RCC 7860 (cell line): ENCODE measurements around the gene WDR88.
"Not testable (repeated sequence)": the region's sequence is repeated elsewhere in the genome, so short reads cannot be mapped to it uniquely, and the experiment has no call there.

Experiments
- DNase-seq: peaks from one replicate; pipeline ENCODE4 v3.0.0-alpha.2; 2015; ENCODE audit warnings: low spot score
- FAIRE-seq: peaks from 2 replicates; lab custom pipeline; 2012; peaks lifted over from hg19 to GRCh38; lab: Jason Lieb, UNC

WDR88 gene

DNA sequence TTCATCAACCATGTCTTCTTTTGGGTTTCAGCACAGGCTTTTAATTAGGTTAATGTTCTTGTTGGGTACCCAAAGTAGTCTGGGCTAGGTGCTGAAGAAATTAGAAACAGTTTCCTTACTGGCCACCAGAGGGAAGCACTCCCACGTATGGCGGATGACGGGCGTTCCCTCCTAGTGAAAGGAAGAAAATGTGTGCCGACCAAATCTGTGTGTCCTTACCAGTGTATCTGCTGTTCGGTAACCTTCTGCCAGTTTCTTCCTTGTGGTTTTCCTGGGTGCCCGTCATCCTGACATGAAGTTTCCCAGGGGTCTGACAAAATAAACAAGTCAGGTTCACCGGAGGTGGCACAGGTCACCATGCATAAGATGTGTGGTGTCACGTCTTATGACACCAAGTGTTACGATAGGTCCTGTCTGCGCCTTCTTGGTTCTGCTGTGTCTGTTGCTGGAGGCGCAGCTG lies 6.0 kb upstream of the WDR88 start:
- DNase-seq (peak; percentile 24), FAIRE-seq (no peak)

DNA sequence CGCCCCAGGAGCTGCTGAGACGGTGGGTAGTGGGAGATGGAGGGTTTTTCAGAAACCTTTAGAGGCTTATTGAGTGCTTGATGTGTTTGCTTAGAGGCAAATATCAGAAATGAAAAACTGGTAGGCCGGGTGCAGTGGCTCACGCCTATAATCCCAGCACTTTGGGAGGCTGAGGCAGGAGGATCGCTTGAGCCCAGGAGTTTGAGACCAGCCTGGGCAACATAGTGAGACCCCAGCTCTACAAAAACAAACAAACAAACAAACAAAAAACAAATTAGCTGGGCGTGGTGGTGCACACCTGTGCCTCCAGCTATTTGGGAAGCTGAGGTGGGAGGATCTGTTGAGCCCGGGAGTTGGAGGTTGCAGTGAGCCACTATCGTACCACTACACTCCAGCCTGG lies 5.2 kb upstream of the WDR88 start:
- DNase-seq, FAIRE-seq: not testable (repeated sequence)

DNA sequence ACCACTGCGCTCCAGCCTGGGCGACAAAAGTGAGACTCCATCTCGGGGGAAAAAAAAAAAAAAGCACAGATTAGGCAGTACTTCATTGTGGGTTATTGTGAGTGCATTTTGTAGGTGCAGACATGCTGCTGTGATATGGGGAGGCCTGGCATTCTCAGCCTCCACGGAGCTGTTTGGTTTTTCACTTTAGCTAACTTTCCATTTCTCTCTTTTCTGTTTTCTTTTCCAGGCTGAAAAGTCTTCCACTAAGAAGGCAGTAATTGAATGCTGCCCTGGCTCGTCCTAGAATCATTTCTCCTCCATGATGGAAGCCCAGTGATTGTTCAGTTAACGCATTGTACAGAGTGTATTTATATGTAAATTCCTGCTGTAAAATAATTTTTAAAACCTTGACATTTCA lies 2.0 kb upstream of the WDR88 start:
- no peak for FAIRE-seq
- no peak for DNase-seq

DNA sequence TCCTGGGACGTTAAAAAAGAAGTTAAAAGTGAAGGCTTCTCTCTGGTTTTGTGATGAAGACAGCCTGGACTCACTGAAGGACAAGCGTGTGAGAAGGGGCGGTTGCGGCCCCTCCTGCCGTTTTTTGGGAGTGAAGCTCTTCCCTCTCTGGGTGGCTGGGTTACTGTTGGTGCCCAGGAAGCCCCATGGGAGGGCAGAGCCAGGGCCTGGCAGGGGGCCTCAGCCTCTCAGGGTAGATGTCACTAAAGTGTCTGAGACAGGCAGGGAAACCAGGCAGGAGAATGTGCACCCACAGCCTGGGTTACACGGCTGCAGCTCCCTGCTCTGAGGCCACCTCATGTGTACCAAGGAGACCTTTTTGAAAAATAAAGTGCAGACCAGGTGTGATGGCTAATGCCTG lies 1.5 kb upstream of the WDR88 start:
- FAIRE-seq = no peak
- DNase-seq = no peak

DNA sequence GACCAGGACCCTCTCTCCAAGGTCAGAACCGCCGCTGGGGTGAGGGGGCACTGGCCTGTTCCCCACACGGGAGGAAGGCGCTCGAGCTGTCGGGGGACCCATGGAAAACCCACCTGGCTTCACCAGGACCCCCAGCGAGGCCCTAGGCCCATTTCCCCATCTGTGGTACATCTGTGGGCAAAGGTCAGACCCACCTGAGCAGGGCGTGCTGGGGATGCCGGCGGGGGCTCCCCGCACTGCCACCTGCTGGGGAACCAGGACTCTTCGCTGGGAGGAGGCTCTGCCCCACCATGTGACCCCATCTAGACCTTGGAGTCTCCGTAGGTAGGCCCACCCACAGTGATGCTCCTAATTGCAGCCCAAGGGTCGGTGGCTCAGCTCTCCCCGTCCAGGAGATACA lies 511 bp downstream of the WDR88 start:
- DNase-seq = no peak
- FAIRE-seq = no peak

DNA sequence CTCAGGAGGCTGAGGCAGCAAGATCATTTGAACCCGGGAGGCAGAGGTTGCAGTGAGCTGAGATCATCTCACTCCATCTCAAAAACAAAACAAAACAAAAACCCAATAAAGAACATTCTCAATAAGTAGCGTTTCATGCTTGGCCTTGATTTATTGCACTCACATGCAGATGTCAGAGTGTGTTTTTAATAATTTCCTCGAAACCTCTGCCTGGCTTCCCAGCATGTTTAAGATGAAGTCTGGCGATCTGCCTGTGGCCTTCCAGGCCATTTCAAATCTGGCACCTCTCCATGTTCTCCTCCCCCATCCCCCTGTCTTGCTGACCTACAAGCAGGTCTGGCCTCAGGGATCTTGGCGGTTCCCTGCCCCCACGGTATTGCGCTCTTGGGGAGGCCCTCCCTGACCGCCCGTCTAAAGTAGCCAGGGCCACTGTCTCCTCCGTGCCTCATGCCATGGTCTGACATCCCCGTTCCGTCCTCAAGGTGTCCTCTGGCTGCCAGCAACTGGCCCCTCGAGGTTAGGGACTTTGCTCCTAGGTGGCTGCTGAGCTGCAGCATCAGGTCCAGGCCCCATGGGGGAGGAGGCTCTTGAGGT lies 1.6 kb downstream of the WDR88 start:
- FAIRE-seq (no peak), DNase-seq (no peak)

DNA sequence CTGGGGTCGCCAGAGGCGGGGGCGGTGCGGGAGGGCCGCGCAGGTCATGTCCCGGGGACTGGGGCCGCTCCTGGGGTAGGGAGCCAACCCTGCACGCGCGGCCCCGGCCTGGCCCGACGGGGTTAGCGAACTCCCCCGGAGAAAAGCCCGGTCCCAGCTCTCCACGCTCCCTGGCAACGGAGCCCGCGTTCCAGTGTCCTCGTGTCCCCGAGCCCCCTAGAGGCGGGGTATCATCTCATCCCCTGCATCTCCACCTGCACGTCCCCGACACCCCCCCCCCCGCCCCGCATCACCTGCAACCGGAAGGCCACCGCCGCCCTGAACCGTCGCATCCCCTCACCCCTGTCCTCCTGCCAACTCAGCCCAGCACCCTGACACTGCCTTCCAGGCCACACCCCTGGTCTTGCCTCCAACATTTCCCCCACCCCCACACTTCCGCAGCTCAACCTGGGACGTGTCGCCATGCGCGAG lies 2.7 kb downstream of the WDR88 start:
- FAIRE-seq = no peak
- DNase-seq = no peak

DNA sequence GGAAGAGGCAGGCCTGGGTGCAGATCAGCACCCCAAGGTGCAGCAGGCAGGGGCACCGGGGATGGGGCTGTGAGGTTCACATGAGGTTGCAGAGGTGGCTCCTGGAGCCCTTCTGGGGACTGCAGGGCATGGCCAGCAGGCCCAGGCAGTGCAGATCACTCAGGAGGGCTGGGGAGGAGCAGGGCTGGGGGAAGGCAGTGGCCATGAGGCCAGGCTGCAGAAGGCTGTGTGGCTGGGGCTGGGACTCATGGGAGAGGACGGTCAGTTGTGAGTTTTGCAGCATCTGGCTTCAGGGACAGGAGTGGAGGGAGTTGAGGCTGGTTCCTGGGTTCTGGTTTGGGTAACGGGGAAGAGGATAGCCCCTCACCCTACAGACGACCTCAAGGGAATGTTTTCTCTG lies 7.3 kb downstream of the WDR88 start:
- FAIRE-seq (no peak), DNase-seq (no peak)

DNA sequence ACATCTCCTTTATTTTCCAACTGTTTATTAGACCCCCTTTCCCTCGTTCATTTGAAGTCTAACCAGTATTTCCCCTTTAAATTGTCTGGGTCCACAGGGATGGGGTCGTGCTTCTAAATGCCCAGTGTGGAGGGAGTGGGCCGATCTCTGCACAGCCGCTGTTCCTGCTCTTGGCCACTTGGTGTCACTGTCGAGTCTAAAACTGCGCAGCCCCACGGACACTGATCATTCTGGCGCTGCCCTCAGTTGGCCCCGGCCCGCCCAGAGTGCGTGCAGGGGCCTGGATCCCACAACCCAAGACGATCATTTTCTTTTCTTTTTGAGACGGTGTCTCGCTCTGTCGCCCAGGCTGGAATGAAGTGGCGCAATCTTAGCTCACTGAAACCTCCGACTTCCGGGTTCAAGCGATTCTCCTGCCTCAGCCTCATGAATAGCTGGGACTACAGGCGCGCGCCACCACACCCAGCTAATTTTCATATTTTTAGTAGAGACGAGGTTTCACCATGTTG lies 12.0 kb downstream of the WDR88 start:
- FAIRE-seq (no peak), DNase-seq (peak; percentile 35)

DNA sequence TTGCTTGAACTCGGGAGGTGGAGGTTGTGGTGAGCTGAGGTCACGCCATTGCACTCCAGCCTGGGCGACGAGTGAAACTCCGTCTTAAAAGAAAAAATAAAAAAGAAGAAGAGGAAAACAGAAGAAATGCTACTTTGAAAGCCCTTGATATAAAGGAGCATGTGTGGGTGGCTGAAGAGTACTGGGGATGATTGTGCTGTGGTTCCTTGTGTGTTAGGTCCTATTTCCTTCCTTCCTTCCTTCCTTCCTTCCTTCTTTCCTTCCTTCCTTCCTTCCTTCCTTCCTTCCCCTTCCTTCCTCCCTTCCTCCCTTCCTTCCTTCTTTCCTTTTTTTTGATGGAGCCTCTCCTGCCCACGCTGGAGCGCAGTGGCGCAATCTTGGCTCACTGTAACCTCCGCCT lies 14.3 kb downstream of the WDR88 start:
- DNase-seq = no peak

DNA sequence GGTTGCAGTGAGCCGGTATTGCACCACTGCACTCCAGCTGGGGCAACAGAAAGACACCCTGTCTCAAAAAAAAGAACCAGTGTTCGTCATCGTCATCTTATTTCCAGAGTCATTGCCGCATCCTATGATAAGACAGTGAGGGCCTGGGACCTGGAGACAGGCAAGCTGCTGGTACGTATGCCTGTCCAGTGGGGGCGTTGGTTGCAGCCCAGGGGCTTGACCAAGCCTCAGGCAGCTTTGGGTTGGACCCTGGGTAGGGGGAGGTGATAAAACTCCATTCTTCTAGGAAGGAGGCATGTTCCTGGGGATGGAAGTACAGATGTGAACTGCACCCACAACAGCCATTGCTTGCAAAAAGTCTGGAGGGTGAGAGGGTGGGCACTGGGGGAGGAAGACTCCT lies 15.6 kb downstream of the WDR88 start:
- FAIRE-seq (no peak), DNase-seq (no peak)

More for the DNA sequence above, 14.3 kb downstream of the WDR88 start:
- FAIRE-seq = no peak

DNA sequence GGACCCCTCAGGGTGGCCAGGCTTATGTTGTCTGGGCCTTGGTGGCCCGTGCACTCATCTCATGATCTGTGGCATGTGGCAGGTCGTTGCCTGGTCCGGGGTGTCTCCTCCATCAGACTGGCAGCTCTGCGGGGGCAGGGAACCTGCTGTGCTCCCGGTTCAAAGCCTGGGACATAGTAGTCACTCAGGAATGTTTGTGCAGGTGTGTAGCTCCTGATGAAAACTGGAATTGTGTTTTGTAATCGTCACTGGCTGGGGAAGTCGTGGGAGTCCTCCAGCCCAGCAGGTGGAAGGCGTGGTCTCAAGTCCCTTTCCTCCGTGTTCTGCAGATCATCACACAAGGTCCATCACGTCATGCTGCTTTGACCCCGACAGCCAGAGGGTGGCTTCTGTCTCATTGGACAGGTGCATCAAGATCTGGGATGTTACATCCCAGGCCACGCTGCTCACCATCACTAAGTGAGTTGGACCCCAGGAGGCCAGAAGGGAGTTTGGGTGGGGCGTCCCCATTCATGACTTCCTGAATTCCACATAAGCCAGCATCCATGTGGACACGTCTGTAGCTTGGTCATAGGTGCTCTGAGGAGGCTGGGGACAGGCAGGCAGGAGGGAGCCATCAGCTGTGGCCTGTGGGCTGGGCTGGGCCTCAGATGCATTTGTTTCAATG lies 19.1 kb downstream of the WDR88 start:
- FAIRE-seq (no peak), DNase-seq (no peak)

DNA sequence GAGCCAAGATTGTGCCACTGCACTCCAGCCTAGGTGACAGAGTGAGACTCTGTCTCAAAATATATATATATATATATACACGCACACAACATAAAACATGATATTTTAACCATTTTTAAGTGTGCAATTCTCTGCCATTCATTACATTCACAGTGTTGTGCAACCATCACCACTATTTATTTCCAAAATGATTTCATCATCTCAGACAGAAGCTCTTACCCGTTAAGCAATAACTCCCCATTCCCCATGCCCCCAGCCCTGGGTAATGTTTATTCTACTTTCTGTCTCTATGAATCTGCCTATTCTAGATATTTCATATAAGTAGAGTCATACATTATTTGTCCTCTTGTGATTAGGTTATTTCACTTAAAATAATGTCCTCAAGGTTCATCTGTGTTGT lies 20.3 kb downstream of the WDR88 start:
- DNase-seq (no peak), FAIRE-seq (no peak)

DNA sequence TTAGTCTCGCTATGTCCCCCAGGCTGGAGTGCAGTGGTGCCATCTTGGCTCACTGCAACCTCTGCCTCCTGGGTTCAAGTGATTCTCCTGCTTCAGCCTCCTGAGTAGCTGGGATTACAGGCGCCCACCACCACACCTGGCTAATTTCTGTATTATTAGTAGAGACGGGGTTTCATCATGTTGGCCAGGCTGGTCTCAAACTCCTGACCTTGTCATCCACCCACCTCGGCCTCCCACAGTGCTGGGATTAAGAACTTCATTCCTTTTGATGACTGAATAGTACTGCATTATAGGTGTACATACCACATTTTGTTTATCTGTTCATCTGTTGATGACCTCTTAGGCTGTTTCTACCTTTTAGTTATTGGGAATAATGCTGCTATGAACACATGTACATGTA lies 20.7 kb downstream of the WDR88 start:
- not testable (repeated sequence) for DNase-seq, FAIRE-seq

DNA sequence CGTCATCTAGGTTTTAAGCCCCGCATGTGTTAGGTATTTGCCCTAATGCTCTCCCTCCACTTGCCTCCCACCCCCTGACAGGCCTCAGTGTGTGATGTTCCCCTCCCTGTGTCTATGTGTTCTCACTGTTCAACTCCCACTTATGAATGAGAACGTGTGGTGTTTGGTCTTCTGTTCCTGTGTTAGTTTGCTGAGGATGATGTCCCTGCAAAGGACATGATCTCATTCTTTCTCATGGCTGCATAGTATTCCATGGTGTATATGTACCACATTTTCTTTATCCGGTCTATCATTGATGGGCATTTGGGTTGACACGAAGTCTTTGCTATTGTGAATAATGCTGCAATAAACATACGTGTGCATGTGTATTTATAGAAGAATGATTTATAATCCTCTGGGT lies 22.4 kb downstream of the WDR88 start:
- DNase-seq, FAIRE-seq: not testable (repeated sequence)

DNA sequence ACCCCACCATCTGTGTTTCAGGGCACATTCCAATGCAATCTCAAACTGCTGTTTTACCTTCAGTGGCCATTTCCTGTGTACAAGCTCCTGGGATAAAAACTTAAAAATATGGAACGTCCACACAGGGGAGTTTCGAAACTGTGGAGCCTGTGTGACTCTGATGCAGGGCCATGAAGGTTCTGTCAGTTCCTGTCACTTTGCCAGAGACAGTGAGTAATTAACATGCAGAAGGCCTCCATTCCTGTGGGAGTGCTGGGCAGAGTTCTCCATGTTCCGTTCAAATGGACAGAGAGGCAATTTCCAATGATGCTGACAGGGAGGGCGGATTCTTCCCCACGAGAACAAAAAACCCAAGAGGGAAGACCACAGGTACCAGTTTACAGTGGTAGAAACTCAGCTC lies 24.4 kb downstream of the WDR88 start:
- DNase-seq = no peak
- FAIRE-seq = no peak

DNA sequence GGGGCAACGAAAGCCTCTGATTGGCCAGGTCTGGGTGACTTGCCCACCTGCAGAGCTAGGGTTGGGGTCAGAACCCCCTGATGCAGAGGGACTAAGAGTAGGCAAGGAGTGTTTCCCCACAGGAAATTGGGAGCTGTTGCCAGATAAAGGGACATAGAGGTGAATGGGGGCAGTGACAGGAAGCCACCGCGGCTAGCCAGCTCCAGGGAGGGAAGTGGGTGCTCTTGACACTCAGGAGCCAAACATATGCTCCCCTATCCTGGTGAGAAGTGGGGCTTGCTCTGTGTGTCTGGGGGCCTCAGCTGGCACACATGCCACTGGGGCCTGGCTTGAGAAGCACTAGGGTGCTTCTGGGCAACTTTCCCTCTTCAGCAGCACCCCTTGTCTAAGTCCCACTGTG lies 26.0 kb downstream of the WDR88 start:
- no peak for FAIRE-seq
- no peak for DNase-seq

DNA sequence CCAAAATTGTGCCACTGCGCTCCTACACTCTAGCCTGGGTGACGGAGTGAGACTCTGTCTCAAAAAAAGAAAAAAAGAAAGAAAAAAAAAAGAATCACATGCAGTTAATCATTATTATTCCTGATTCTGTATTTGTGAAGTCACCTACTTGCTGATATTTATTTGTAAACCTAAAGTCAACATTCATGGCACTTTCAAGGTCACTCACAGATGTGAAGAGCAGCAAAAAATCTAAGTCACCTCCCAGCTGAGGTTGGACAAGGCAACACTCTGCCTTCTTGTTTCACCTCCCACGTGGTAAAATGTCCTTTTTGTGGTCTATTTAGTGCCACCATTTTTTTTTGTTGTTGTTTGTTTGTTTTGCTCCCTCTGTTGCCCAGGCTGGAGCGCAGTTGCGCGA lies 26.5 kb downstream of the WDR88 start:
- FAIRE-seq (no peak), DNase-seq (no peak)

DNA sequence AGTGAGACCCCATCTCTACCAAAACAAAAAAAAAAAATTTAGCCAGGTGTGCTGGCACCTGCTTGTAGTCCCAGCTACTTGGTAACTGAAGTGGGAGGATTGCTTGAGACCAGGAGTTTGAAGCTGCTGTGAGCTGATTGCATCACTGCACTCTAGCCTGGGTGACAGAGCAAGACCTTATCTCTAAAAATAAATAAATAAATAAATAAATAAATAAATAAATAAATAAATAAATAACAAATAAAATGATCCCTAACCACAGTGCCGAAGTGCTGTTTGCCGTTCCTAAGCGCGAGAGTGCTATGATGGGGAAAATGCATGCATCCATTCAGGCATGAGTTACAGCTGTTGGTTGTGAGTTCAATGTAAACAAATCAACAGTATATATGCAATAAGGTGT lies 27.2 kb downstream of the WDR88 start:
- no peak for DNase-seq
- no peak for FAIRE-seq

DNA sequence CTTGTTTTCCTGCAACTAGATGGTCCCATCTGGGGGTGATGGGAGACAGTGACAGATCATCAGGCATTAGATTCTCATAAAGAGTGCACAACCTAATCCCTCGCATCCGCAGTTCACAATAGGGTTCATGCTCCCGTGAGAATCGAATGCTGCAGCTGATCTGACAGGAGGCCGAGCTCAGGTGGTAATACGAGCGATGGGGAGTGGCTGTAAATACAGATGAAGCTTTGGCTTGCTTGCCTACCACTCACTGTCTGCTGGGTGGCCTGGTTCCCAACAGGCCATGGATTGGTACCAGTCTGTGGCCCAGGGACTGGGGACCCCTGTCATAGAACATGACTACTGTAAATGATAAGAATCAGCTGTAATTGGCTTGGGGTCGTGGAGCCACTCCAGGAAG lies 28.0 kb downstream of the WDR88 start:
- FAIRE-seq = no peak
- DNase-seq = no peak

DNA sequence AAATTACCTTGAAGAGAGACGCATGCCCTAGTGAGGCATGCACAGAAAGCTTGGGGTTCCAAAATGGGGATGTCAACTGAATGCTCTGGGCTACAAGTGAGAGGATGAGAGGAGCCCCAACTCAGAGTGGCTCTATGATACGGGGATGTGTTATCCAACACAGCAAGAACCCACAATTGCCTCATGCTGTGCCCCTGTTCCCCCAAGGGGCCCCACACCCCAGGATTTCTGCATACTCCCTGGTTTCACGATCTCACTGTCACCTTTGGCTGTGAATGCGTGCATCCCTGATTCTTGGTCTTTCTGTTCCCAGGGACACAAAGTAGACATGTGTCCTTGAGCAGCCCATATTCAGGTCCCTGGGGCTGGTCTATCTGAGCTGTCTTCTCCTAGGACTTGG lies 29.3 kb downstream of the WDR88 start:
- FAIRE-seq (no peak), DNase-seq (no peak)

DNA sequence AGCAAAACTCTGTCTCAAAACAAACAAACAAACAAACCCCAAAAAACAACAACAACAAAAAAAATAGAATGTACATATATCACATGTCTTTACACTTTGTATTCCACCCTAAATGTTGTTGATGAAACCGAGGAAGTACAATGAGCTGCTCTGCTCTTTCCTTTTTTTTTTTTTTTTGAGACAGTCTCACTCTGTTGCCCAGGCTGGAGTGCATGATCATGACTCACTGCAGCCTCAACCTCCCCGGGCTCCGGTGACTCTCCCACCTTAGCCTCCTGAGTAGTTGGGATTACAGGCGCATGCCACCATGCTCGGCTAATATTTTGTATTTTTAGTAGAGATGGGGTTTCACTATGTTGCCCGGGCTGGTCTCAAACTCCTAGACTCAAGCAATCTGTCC lies 31.6 kb downstream of the WDR88 start:
- DNase-seq = no peak
- peak; percentile 39 for FAIRE-seq

DNA sequence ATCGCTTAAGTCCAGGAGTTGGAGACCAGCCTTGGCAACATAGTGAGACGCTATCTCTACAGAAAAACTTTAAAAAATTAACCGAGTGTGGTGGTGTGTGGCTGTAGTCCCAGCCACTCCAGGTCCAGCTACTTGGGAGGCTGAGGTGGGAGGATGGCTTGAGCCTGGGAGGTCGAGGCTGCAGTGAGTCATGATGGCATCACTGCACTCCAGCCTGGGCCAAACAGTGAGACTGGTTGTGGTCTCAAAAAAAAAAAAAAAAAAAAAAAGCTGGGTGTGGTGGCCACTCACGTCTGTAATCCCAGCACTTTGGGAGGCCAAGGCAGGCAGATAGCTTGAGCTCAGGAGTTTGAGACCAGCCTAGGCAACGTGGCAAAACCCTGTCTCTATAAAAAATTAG lies 34.1 kb downstream of the WDR88 start:
- peak; percentile 30 for DNase-seq
- peak; percentile 42 for FAIRE-seq
